NCI-H1105 (cell line): ENCODE results near the gene KCNJ18.
"Not testable (repeated sequence)": the region's sequence is repeated elsewhere in the genome, so short reads cannot be mapped to it uniquely, and the experiment has no call there.

Experiments used
- DNase-seq: peaks from one replicate; lab custom pipeline; 2025; lab: John Stamatoyannopoulos, UW

The KCNJ18 gene

DNA sequence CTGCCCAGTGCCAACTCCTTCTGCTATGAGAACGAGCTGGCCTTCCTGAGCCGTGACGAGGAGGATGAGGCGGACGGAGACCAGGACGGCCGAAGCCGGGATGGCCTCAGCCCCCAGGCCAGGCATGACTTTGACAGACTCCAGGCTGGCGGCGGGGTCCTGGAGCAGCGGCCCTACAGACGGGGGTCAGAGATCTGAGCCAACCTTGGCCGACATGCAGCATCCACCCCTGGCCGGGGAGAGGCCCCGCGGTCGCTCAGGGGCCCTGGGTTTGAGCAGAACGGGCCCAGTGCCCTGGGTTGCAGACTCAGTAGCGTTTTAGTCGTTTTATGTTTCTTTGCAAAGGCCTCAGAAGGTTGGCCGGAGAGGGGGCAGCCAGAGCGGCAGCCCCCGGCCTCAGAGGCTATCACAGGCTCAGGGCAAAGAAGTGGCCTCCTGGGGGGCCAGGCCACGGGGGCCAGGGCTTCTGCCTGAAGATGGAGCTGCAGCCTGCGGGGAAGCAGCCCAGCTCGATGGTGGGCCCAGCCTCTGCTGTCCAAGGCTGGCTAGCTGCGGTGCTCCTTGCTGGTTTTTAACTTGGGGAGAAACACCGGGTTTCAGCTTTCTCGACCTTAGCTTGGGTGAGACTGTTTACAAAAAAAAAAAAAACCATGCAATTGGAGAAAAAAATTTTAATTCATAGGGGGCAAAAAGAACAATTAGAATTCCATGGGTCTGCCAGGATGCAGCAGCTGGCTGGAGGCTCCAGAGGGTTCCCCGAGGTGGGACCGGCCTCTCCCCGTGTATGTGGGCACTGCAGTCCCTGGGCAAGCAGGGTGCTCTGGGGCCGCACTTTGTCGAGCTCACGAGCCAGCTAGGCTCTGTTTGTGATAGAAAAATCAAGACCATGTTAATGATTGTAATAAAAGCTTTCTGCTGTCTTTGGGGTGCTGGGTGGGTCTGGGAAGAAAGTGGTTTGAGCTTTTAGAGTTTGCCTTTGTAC is 11.9 kb downstream of the KCNJ18 start:
- not testable (repeated sequence) for DNase-seq

DNA sequence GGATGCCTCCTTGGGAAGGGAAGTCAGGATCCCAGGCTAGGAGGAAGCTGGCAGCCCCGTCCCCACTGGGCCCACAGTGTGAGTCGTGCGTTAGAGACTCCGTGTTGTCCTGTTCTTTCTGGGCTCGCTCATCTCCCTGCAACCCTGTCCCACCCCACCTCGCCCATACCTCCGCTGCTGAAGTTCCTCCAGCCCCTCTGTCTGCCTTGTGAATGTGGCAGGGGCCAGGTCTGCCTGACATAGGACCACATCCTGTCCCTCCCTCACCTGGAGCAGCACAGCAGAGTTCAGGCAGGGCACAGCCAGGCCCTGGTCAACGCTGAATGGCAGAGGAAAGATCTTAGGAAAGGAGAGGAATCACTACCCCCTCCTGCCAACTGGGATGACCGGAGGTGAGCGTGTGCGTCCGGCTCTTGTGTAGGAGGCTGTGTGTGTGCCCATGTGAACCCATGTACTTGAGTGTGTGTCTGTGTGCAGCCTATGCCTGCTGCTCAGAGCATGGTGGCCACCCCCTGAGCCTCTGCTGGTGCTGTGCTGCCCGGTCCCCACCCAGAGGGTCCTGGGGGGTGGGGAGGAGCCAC is 12.8 kb downstream of the KCNJ18 start:
- no peak for DNase-seq

DNA sequence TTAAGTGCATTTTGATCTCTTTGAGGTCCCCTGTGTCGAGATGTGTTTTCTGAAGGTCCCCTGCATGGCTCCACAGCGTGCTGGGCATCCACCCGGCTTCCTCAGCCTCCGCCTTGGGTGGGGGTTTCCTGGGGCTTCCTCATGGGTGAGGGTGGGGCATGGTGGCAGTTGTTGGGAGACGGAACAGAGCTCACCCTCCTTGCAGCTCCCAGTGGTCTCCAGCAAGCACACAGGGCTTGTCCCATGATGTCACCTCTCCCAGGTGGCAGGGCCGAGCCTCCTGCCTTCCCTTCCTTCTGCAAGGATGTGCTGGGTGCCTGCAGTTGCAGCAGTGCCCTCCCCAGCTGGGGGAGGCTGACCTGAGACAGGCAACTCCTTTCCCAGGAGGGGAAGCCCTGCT is 13.4 kb downstream of the KCNJ18 start:
- not testable (repeated sequence) for DNase-seq

DNA sequence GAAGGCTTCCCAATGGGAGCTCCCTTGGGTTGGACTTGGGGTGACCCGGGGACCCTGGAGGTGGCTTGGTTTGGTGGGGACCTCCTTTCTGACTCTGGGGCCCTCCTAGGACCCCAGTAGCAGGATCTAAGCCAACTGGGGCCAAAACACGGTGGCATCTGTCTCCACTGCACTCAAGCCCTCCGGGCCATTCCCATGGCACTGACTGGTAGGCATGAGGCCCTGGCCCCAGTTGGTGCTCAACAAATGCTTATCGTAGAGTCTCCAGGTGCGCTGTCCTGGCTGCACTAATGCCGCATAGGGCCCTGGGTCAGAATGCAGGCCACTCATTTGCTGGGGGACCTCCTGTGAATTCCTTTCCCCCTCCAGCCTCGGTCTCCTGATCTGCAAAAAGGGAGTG is 14.2 kb downstream of the KCNJ18 start:
- not testable (repeated sequence) for DNase-seq

DNA sequence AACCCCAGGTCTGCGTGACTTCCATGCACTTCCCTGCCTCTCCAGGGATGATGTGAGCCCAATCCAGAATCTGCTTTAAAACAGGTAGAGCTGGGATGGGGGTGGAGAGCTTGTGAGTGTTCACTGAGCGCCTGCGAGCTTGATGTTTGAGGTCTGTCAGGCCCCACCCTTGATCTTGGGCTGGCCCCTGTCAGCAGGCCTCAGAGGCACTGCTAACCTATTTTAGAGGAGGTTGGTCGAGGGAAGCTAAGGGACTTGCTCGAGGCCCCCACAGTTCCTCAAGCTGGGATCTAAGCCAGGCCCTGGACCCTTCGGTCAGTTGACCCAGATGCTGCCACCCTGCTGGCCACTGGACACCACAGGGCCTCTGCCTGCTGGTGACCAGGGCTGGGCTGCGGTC is 14.8 kb downstream of the KCNJ18 start:
- DNase-seq, result not testable (repeated sequence)

DNA sequence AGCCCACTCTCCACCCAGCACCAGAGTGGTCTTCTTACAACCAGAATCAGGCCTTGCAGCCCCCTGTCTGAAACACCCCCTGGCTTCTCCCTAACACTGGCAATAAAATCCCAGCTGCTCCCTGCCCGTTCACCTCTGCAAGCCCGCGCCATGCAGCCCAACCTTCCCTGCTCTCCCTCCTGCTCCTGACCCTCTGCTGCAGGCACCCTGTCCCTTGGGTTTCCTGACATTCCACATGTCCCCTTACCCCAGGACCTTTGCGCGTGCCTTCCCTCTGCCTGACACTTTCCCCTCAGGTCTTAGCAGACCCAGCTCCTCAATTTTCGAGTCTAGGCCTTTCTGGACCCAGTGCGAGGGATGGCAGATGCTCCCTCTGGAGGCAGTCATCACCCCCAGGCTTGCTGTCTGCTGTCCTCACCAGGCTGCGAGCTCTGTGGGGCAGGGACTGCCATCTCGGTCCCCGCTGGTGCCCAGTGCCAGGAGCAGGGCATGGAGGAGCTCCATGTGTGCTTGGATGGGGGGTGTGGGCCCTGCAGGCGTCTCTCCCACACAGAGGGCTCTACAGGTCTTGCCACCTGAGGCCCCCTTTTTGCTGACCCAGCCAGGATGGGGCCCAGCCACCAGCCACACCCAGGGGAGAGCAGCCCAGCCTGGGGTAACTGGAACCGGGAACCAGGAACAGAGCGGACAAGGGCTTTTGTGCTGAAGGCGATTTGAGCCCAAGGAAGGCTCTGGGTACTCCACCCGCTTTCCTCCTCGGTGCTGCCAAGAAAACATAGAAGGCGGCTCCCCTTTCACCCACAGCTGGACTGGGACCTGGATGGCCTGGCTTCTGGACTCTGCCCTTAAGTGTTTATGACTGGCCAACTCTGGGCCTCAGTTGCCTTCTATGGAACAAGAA is 15.6 kb downstream of the KCNJ18 start:
- DNase-seq, result not testable (repeated sequence)

DNA sequence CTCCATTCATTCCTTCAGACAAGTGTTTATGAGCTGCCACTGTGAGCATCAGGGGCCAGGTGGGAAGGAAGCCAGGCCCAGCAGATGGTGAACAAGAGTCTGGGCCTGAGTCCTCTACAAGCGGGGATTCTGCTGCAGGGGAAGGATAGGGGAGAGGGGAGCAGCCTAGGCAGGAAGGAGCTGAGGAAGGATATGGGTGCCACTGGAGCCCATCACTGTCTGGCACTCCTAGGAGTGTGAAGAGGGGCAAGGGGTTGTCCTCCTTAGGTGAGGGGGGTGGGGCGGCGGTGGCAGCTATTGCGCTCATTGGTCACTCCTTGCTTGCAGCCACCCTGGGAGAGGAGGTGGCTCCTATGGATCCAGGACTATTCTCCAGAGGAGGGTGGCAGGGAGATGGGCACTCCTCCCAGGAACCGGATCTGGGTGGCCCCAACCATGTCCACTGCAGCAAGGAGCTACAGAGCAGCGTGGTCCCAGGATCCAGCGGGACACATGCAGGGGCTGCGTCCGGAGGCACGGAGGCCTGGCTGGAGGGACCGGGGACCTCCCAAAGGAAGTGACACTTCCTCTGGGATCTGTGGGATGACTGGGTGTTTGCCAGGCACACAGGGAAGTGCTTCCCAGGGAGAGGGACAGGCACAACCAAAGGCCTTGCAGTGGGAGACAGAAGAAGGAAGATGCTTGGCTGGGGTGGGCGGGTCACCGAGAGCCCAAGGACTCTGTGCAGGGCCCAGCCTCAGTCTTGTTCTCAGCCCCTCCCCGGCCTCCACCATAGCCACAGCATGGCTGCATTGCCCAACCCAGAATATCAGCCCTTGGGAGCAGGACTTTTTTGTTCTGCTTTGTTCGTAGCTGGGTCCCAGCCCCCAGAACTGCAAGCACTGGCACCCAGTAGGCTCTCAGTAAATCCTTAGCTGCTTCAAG is 16.6 kb downstream of the KCNJ18 start:
- DNase-seq, result not testable (repeated sequence)

DNA sequence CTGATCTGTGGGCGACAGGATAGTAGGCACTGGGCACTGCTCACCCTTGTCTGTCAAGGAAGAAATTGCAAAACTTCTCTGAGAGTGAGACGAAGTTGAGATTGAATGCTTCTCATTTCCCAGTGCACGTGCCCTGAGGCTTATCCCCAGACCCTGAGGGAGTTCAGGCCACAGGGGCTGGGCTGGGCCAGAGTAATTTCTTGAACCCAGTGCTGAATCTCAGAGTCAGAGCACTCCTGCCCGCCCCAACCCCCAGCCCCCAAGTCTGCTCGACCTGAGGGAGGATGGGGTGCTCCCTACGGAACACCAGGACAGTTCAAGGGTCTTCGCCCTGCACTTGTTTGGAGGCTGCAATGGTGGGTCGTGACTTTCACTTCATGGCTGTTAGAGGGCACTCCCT is 17.7 kb downstream of the KCNJ18 start:
- not testable (repeated sequence) for DNase-seq

DNA sequence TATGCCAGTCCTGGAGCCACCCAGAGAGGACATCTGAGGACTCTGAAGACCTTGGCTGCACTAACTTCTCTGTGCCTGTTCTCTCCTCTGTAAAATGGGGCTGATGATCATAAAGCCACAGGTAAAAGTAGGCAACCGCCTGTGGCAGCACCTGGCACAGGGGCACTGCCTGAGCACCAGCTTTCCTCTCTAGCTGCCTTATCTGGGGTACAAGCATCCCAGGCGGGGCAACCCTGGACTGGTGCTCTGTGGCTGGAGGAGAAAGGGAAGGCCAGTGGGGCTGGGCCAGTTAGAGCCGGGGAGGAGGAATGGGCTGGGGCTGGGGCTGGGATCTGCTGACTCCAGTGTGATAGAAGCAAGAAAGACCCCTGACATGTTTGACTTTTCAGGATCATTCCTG is 18.2 kb downstream of the KCNJ18 start:
- DNase-seq, result not testable (repeated sequence)

DNA sequence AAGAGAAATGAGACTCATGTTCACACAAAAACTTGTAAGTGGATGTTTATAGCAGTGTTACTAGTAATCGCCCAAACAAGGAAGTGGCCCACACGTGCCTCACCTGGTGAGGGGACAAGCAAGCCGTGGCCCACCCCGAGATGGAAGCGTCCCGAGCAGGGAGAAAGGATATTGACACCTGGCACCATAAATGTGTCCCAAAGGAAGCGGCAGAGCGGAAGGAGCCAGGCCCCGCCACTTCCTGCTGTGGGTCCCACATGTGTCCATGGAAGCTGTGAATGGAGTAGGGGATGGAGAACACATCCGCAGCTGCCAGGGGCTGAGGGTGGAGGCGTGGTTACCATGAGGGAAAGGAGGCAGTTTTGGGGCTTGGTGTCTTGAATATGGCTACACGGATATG is 18.9 kb downstream of the KCNJ18 start:
- DNase-seq, result no peak

DNA sequence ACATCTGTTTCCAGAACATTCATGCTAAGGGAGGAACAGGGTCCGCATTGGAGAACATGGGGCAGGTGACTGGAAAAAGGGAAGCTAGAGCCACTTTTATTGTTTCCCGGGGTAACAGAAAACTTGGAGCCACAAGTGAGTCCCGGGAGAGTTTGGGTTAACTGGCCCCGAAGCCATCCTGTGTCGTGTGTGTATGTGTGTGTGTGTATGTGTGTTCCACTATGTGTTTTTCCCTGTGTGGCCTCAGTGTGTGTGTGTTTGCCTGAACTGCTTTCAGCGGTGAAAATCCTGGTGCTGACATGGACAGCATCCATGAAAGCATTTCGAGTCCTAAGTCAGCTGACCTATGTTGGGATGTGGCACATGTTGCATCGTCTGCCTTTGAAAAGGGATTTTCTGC is 20.7 kb downstream of the KCNJ18 start:
- not testable (repeated sequence) for DNase-seq

DNA sequence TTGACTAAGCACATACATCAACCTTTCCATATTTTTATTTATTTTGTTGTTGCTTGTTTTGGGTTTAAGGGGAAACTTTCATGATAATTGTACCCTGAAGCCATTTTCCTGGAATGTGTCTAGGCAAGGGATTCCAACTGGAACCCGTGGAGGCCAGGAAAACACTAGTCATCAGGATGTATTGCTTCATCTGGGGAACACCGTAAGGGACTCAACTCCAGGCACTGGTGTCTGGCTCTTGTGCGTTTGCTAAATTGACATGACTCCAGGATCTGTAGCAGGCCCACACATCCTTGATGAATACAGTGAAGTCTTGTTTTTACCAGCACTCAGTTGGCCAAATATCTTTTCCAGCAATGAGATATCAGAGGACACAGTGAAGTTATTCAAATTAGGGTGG is 21.3 kb downstream of the KCNJ18 start:
- not testable (repeated sequence) for DNase-seq

DNA sequence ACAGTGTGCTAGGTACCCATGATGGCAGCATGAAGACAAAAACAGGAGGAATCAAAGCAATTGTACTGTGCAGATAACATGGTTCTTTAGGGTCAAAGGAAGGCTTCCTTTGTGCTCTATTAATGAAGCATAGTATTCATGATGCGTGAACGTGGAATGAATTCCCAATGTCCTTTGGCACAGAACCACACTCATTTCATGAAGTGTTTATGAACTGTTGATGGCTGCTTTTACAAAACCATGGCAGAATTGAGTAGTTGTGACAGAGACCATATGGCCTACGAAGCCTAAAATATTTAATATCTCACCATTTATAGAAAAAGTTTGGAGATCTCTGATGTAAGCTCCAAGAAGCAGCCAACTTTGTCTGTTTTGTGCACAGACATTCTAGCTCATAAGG is 22.4 kb downstream of the KCNJ18 start:
- DNase-seq, result not testable (repeated sequence)

DNA sequence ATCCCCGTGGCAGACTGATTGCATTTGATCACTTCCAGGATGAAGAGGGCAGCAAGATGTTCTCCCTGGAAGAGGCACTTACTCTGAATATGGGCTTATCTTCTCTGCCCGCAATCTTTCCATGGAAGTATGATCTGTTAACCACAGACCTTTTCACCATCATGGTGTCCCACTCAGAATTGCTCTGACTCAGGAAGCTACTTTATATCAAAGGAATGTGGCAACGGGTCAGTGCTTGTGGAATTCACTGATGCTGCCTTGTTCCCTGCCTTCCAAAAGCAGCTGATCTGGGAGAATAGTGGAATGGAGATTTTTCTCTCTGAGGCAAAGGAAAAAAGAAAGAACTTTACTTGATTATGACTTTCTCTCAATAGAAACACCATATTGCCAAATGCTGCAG is 23.6 kb downstream of the KCNJ18 start:
- not testable (repeated sequence) for DNase-seq

DNA sequence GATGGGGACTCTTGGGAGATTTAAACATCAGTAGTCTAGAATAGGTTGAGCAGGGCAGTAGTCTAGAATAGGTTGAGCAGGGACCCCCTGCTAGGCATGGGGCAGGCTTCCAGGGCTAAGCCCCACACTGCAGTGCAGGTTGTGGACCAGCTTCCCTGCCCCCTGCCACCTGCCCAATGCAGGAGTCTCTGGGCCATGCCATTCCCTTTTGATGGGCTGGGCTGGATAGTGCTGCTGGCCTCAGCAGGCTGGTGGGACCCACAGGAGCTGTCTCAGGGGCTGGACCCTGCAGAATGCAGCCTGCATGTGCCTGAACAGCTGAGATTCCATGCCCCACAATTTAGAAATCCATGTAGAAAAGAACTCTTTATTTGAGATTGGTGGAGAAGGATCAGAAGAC is 26.6 kb downstream of the KCNJ18 start:
- not testable (repeated sequence) for DNase-seq

DNA sequence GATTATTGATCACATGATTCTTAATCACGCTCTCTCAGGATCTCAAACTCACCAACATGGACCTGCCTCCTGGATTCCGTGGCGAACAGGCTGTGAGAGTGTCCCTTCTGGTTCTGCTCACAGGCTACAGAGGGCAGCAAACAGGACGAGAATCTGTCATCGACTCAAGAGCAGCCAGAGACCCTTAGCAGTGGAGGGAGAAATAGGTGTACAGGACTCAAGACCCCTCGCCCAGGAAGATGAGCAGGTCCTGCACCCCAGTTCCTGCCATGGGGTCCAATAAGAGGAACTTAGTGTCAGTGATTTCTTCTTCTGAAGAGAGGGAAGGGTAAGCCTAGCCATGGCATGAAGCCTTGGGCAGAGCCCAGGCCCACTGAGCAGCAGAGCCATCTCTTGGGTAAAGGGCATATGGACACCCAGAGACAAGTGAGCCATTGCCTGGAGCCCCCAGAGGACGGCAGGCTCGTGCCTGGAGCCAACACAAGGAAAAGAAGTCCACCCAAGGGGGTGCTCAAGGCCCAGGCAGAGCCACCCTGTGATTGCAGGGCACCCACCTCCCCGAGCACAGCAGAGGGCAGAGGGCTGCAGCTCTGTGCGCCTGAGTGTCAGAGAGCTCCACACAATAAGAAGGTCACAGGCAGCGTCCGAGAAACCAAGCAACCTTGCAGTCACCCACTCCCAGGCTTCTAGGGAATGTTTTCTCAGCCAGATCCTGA is 27.3 kb downstream of the KCNJ18 start:
- not testable (repeated sequence) for DNase-seq

DNA sequence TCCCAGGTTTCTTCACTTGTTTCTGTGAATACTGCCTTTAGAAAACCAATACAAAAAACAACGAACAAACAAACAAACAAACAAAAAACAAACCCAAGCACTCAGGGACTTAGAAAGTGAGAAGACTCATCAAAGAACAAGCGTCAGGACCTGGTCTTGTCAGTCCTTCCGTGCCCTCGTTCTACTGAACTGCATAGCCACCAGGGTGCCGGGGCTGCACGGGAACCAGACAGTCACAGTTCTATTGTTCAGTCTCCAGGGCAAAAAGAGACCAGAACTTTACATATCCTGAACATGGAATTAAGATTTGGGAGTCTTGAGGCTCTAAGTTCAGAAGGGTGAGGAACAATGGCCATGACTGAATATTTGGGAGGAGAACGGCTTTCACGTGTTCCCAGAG is 28.2 kb downstream of the KCNJ18 start:
- not testable (repeated sequence) for DNase-seq

DNA sequence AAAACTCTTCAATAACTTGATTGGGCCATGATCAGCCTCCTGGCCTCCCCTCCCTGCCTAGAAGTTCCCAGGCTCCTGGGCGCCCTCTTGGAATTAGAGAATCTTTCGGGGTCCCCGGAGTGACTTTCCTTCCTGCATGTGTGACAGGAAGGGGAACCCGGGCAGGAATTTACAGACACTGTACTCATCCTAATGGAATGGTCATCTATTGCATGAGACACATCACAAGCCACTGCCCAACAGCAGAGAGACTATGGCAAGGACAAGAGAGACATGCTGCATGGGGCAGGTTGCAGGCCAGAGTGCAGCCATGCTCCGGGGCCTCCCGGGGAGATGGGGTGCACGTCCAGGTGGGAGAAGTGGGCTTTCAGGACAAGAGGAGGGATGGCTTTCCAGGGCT is 29.9 kb downstream of the KCNJ18 start:
- not testable (repeated sequence) for DNase-seq

DNA sequence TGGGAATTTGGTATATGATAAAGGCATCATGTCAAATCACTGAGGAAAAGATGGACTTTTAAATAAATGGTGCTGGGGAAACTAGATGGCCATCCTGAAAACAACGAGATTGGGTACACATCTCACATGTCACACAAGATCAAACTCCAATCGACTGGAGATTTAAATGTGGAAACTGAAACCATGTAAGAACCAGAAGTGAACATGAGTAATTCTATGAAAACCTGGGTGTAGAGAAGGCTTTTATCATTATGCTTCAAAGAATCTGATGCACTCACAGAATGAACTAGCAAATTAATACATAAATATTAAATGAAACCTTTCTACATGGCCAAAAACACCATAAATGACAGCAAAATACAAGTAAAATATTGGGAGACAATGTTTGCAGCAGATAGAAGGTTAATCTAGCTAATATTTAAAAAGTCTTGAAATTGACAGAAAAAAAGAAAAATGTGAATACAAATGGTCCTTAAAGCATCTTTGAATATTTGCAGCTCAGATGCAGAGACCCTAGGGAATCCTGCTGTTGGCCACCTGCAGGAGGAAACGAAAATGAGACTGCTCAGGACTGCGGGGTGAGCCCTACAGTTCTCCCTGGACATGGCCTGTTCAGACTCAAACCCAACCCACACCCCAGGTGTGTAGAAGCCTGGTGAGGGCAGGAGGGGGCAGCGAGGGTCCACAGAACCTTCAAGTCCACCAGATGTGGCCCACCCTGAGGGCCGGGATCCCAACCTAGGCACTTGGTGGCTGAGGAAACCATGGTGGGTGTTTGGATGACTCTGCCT is 32.1 kb downstream of the KCNJ18 start:
- DNase-seq, result not testable (repeated sequence)

DNA sequence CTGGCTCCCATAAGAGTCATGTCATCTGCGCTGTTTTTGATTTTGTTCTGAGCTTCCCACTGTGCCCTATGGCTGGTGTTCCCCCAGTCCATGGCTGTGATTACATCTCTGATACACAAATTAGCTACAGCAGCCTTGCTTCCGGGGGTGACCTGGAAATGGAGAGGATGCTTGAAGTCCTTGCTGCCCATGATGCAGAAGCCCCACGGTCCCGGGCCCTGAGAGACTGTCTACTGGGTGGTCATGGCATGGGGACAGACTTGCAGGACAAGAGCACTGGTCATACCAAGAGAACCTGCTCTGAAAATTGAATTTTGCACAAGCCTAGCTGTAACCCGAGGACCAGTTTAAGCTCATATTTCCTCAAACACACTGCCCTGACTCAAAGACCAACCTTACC is 38.8 kb downstream of the KCNJ18 start:
- not testable (repeated sequence) for DNase-seq
